Thymus (tissue), 11 donors: Measurements from ENCODE around the gene RAF1. TPM values are rescaled to one million over a fixed set of nuclear protein-coding genes. Genes with fewer than 3 reads are reported as not detected.
"Not testable (repeated sequence)": the region's sequence is repeated elsewhere in the genome, so short reads cannot be mapped to it uniquely, and the experiment has no call there.

Source experiments
- DNase-seq, 9 donors: peaks; one replicate each; pipeline ENCODE4 v3.0.0-alpha.2; 2013; ENCODE audit warnings: low spot score in 9 of 9, low read depth in 6 of 9, missing footprints in 1 of 9
- H3K27ac ChIP-seq, 2 donors: one replicate each; pipeline ENCODE4 v1.5.1; 2013; ENCODE audit warnings: control low read depth in 1 of 2, low read depth in 1 of 2, low read length in 1 of 2, mild to moderate bottlenecking in 1 of 2, moderate library complexity in 1 of 2
- H3K27me3 ChIP-seq, 2 donors: one replicate each; pipeline ENCODE4 v1.5.1; 2013; ENCODE audit warnings: low read length in 1 of 2; ENCODE audit not compliant: control insufficient read depth in 2 of 2, insufficient read depth in 1 of 2
- H3K36me3 ChIP-seq, 2 donors: one replicate each; pipeline ENCODE4 v1.5.1; 2013; ENCODE audit warnings: low read length in 1 of 2, mild to moderate bottlenecking in 1 of 2, moderate library complexity in 1 of 2; ENCODE audit not compliant: control insufficient read depth in 2 of 2, insufficient read depth in 2 of 2
- H3K4me1 ChIP-seq, 2 donors: one replicate each; pipeline ENCODE4 v1.5.1; 2013; ENCODE audit warnings: low read length in 2 of 2; ENCODE audit not compliant: control insufficient read depth in 2 of 2, insufficient read depth in 2 of 2
- H3K4me3 ChIP-seq, 2 donors: one replicate each; pipeline ENCODE4 v1.5.1; 2013; ENCODE audit warnings: low read length in 2 of 2, control low read depth in 1 of 2, mild to moderate bottlenecking in 1 of 2
- H3K9me3 ChIP-seq, 2 donors: one replicate each; pipeline ENCODE4 v1.5.1; 2013; ENCODE audit warnings: low read length in 1 of 2, mild to moderate bottlenecking in 1 of 2; ENCODE audit not compliant: control insufficient read depth in 2 of 2, insufficient read depth in 1 of 2
- WGBS: extraction: QIAGEN DNeasy Blood & Tissue Kit; methylation state at CpG from one replicate; pipeline ENCODE4 v1.1.7; 2013; 5-methylcytosine and 5-hydroxymethylcytosine counted together
- polyA plus RNA-seq: library from polyadenylated mRNA; stranded (reverse); fragments of 200-250 nt; gene quantifications from one replicate; pipeline ENCODE4 v1.2.3, GENCODE V29; 2013
- total RNA-seq: library from RNA; stranded (reverse); fragments of 120-200 nt; gene quantifications from one replicate; pipeline ENCODE4 v1.2.4, GENCODE V29; 2013
- donor health status: healthy.

RAF1 gene
- total and polyA plus RNA-seq, 2 donors, result 59.9 to 68.1 TPM

DNA sequence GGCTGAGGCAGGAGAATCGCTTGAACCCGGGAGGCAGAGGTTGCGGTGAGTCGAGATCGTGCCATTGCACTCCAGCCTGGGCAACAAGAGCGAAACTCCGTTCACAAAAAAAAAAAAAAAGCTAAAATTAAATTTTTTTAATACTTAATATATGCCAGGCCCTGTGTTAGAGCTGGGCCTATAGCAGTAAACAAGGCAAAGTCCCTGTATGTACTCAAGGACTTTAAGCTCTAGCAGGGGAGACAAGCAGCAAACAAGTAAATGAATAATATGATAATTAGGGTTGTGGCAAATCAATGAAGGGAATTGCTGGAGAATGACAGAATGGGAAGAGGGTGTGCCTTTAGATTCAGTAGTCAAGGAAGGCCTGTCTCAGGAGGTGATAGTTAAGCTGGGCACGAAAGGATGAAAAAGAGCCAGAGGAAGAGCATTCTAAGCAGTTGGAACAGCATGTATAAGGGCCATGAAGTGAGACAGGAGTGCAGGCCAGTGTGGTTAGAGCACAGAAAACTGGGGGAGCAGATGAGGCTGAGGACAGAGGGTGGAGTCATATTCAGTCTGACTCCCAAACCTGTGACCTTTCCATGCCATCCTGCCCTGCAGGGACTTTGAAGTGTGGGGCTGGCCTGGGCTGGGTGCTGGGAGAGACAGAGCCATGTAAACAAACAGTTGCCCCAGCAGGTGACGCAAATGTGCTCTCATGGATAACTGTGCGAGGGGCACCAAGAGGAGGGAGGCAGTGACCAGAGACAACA lies 6.6 kb upstream of the RAF1 start:
- H3K9me3 ChIP-seq, result no peaks in the 10 kb centered on the region
- no peaks in the 10 kb centered on the region for H3K4me1 ChIP-seq
- no peak overlapping the region for H3K27ac ChIP-seq
- WGBS, result 88% methylated on average over 10 of the region's 10 CpGs
- no peaks in the 10 kb centered on the region for H3K36me3 ChIP-seq
- no peaks in the 10 kb centered on the region for H3K27me3 ChIP-seq
- no peak overlapping the region for H3K4me3 ChIP-seq
- DNase-seq, result no peak

DNA sequence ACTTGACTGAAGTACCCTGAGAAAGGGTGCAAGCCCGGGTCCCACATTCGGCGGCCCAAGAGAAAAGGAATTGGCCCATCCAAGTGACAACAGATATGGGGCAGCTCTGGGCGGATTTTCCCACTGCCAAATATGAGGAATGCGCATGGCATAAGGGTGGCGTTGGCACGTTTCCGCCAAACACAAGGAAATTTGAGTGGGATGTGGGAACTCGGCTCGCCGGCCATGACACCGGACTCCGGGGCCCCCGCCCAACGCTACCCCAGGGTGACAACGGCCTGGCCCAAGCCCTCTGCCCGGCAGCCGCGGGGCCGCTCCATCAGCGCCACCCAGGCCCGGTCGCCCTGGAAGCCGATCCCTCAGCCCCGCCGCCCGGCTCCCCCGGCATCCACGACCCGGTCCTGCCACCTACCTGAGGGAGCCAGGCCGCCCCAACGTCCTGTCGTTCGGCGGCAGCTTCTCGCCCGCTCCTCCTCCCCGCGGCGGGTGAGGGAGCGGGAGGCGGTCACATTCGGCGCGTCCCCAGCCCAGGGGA lies 449 bp downstream of the RAF1 start:
- DNase-seq, result peak in 2 of 9 donors; percentile 5 to 39
- Histone ChIP-seq H3K36me3 (no peaks in the 10 kb centered on the region), H3K4me1 (peaks cover 13 to 15% of the 10 kb centered on the region in 2 donors), H3K27ac (peak overlapping the region; percentile 98), H3K27me3 (no peaks in the 10 kb centered on the region), H3K9me3 (no peaks in the 10 kb centered on the region), H3K4me3 (peak overlapping the region; percentile 70 to 94)
- under 1% methylated on average over 45 of the region's 45 CpGs for WGBS

DNA sequence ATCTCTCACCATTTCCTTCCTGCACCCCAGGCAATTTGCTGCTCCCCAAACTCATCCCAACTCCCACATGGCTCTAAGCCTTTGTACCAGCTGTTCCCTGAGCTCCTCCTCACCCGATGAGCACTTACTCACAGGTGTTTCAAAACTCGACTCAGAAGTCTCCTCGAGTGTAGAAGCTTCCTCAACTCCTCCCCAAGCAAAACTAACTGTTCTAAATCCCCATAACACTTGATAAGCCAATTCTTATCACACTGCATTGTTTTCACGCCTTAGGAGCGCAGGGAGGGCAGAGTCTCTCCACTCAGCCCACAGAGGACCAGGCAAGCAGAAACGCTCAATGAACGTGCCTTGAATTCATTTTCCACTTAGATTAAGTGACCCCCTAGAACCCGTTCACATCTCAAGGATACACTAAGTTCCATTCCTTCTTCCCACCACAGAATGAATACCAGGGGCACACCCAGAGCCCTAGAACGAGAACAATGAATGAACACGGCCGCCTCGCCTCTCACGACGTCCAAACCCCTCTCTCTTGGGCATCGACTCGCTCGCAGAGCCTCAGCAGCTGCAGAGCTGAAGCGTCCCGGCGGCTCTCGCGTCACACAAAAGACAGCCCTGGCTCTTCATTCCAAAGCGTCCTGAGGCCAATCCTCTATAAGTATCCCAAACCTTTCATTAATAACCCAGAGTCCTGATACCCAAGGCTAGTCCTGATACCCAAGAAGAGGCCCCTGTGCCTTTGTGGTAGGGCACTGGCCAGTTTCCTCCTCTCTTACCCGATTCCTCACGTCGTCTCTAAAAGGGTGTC lies 1.1 kb downstream of the RAF1 start:
- H3K9me3 ChIP-seq, result no peaks in the 10 kb centered on the region
- under 1% methylated on average over 26 of the region's 26 CpGs for WGBS
- H3K27me3 ChIP-seq, result no peaks in the 10 kb centered on the region
- H3K4me1 ChIP-seq, result peaks cover 13 to 15% of the 10 kb centered on the region in 2 donors
- H3K36me3 ChIP-seq, result no peaks in the 10 kb centered on the region
- H3K27ac ChIP-seq, result peak overlapping the region; percentile 98
- peak; percentile 27 to 73 (median 37) for DNase-seq
- peak overlapping the region; percentile 70 to 94 for H3K4me3 ChIP-seq

DNA sequence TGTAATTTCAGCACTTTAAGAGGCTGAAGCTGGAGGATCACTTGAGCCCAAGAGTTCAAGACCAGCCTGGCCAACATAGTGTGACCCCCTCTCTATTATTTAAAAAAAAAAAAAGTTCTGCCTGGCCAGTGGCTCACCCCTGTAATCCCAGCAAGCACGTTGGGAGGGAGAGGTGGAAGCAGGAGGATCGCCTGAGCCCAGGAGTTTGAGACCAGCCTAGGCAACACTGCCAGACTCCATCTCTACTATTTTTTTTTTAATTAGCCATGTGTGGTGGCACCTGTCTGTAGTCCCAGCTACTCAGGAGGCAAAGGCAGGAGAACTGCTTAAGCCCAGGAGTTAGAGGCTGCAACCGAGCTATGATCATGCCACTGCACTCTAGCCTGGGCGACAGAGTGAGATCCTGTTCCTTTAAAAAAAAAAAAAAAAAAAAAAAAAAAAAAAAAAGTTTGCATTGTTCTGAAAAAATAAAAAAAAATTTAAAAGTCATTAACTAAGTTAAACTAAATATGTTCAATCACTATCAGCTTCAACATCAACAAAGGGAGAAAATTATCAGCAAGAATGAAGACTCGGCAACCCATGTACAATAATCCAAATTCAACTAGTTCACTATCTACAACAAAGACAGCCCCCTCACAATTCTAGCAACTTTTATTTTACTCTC lies 1.9 kb downstream of the RAF1 start:
- H3K4me1 ChIP-seq, result peaks cover 13 to 15% of the 10 kb centered on the region in 2 donors
- peak in 1 of 9 donors; percentile 9 for DNase-seq
- peak overlapping the region; percentile 70 to 94 for H3K4me3 ChIP-seq
- no peaks in the 10 kb centered on the region for H3K9me3 ChIP-seq
- H3K36me3 ChIP-seq, result peaks cover 0 to under 1% of the 10 kb centered on the region in 2 donors
- peak overlapping the region; percentile 98 for H3K27ac ChIP-seq
- H3K27me3 ChIP-seq, result no peaks in the 10 kb centered on the region
- WGBS, result 43% methylated on average over 5 of the region's 5 CpGs

DNA sequence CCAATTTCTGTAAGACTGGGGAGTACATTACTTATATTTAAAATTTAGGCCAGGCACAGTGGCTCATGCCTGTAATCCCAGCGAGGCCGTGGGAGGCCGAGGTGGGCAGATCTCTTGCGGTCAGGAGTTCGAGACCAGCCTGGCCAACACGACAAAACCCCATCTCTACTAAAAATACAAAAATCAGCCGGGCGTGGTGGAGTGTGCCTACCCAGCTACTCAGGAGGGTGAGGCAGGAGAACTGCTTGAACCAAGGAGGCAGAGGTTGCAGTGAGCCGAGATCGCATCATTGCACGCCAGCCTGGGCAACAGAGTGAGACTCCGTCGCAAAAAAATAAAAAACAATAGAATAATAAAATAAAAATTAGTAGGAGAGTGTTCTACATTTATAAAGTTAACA lies 2.5 kb downstream of the RAF1 start:
- peaks cover 13 to 15% of the 10 kb centered on the region in 2 donors for H3K4me1 ChIP-seq
- DNase-seq, H3K27ac ChIP-seq, H3K4me3 ChIP-seq, H3K9me3 ChIP-seq, H3K27me3 ChIP-seq, H3K36me3 ChIP-seq: not testable (repeated sequence)
- WGBS, result 92% methylated on average over 13 of the region's 13 CpGs

DNA sequence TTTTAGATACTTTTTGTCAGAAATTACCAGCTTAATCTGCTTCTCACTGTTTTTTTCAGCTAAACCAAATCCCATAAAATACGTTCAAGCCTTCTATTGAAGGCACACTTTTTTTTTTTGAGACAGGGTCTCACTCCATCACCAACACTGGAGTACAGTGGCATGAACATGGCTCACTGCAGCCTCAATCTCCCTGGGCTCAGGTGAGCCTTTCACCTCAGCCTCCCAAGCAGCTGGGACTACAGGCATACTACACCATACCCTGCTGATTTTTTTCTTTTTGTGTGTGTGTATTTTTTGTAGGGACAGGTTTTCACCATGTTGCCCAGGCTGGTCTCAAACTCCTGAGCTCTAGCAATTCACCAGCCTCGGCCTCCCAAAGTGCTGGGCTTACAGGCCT lies 3.7 kb downstream of the RAF1 start:
- Histone ChIP-seq H3K9me3 (no peaks in the 10 kb centered on the region), H3K27me3 (no peaks in the 10 kb centered on the region), H3K4me1 (peaks cover 13 to 15% of the 10 kb centered on the region in 2 donors), H3K27ac (peak overlapping the region in 1 of 2 donors; percentile 18), H3K4me3 (no peak overlapping the region), H3K36me3 (peaks cover 0 to 3% of the 10 kb centered on the region in 2 donors)
- DNase-seq, result no peak
- 92% methylated on average over 2 of the region's 2 CpGs for whole genome bisulfite sequencing

DNA sequence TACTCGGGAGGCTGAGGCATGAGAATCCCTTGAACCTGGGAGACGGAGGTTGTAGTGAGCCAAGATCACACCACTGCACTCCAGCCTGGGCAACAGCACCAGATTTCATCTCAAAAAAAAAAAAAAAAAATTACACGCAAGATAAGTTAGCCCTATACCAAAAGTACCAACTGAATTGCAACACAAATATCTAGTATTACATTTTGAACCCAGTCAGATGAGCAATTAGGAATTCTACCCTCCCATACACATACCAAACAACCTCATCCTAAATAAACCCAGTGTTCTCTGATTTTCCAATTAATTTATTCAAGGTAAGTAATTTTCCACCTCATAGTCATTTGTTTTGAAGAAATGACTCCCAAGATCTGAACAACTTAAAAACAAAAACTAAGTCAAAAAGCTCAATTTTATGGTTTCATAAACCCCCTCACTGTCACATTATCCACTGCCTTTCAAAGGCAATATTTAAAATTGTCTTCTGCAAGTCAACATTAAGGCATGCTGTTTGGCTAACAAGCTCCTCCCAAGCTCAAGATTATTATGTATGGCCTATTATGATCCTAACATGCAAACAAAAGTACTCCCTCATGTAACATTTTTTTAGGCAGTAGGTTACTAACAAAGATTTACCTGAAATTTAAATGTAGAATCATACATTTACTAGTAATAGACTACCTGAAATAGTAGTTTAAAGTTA lies 4.5 kb downstream of the RAF1 start:
- H3K4me3 ChIP-seq, result no peak overlapping the region
- H3K4me1 ChIP-seq, result peaks cover 13 to 15% of the 10 kb centered on the region in 2 donors
- H3K36me3 ChIP-seq, result peaks cover 0 to 3% of the 10 kb centered on the region in 2 donors
- 96% methylated on average over 3 of the region's 3 CpGs for WGBS
- no peak for DNase-seq
- H3K9me3 ChIP-seq, result no peaks in the 10 kb centered on the region
- no peaks in the 10 kb centered on the region for H3K27me3 ChIP-seq
- H3K27ac ChIP-seq, result no peak overlapping the region

DNA sequence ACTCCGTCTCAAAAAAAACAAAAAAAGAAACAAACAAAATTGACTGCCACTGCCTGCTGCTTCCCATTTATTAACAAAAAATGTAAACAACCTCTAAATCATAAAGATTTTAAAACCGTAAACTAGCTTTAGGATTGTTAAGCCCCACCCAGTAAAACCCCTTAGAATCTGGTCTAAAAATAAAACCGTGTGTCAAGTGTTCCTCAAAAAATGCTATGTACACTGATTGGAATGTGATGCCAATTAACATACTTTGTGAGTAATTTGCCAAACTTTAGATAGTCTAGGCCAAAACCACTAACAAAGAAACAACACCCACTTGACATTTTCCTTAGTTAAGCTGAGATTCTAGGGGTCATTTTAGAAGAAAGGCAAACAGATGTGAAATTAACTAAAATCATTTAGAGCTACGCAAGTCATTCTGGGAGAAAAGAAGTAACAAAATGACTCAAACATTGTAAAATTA lies 5.3 kb downstream of the RAF1 start:
- no peak for DNase-seq
- H3K4me1 ChIP-seq, result peaks cover 13 to 15% of the 10 kb centered on the region in 2 donors
- H3K27me3 ChIP-seq, result no peaks in the 10 kb centered on the region
- H3K27ac ChIP-seq, result no peak overlapping the region
- H3K9me3 ChIP-seq, result no peaks in the 10 kb centered on the region
- 81% methylated on average over 4 of the region's 4 CpGs for WGBS
- no peak overlapping the region for H3K4me3 ChIP-seq
- peaks cover 0 to 3% of the 10 kb centered on the region in 2 donors for H3K36me3 ChIP-seq
